Nephron progenitor cell (in vitro differentiated cells): ENCODE results near the gene ANKRD16.
A peak's percentile ranks its signal among the peaks of the same experiment; 100 is the strongest.
"Not testable (repeated sequence)": the region's sequence is repeated elsewhere in the genome, so short reads cannot be mapped to it uniquely, and the experiment has no call there.

Source experiments
- DNase-seq: peaks from one replicate; pipeline ENCODE4 v3.0.0; 2021
- H3K27ac Mint-ChIP-seq: 2 replicates; pipeline ENCODE4 v1.8.0; 2021; ENCODE audit warnings: mild to moderate bottlenecking, moderate library complexity, mixed read lengths
- H3K27me3 Mint-ChIP-seq: 2 replicates; pipeline ENCODE4 v1.8.0; 2021; ENCODE audit warnings: mild to moderate bottlenecking, low read depth, mixed read lengths; ENCODE audit not compliant: poor library complexity
- H3K36me3 Mint-ChIP-seq: 2 replicates; pipeline ENCODE4 v1.8.0; 2021; ENCODE audit warnings: low read depth, mixed read lengths
- H3K4me1 Mint-ChIP-seq: 2 replicates; pipeline ENCODE4 v1.8.0; 2021; ENCODE audit warnings: mixed read lengths
- H3K4me3 Mint-ChIP-seq: 2 replicates; pipeline ENCODE4 v1.8.0; 2021; ENCODE audit warnings: mild to moderate bottlenecking, moderate library complexity, mixed read lengths
- H3K9me3 Mint-ChIP-seq: 2 replicates; pipeline ENCODE4 v1.8.0; 2021; ENCODE audit warnings: mild to moderate bottlenecking, moderate library complexity, mixed read lengths
- CTCF ChIP-seq: fragments of 200-600 bp; sonication (generic); IDR thresholded peaks from 2 replicates; pipeline ENCODE4 v1.5.0; 2021; ENCODE audit warnings: antibody characterized with exemption

The ANKRD16 gene

DNA sequence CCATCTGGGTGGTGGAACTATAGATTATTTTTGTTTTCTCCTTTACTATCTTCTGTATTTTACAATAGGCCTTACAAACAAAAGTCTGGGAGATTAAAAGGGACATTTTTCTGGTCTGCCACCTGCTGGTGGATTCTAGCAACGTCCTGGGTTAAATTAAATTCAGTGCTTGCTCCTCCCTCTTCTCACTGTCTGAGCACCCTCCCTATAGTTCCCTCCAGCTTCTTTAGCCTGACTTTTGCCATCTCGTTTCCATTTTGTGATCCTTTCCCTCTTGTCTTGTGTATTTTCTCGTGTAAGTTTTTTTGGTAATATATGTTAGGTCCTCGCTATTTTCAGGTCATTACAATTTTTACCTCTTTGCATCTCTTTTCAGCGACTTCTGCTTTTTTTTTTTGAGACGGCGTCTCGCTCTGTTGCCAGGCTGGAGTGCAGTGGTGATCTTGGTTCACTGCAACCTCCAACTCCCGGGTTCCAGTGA is 16.1 kb downstream of the ANKRD16 start:
- TF ChIP-seq CTCF = peak; percentile 73
- Mint-ChIP-seq H3K9me3 (peaks cover 16% of the 10 kb centered on the region), H3K4me3 (no peak overlapping the region)

GRCh38 chr10:5871596-5871995 is 18.1 kb downstream of the ANKRD16 start:
- Mint-ChIP-seq H3K4me1 (peaks cover 6% of the 10 kb centered on the region), H3K27me3 (peaks cover 2% of the 10 kb centered on the region), H3K9me3 (peaks cover 31% of the 10 kb centered on the region), H3K27ac (peak overlapping the region; percentile 17), H3K36me3 (peaks cover 52% of the 10 kb centered on the region), H3K4me3 (no peak overlapping the region)
- DNase-seq = no peak
- TF ChIP-seq CTCF = no peak

More for the DNA sequence above, 16.1 kb downstream of the ANKRD16 start:
- Mint-ChIP-seq H3K27me3 (peaks cover 2% of the 10 kb centered on the region), H3K4me1 (peaks cover 6% of the 10 kb centered on the region), H3K27ac (no peak overlapping the region), H3K36me3 (peaks cover 49% of the 10 kb centered on the region)
- peak; percentile 69 for DNase-seq

DNA sequence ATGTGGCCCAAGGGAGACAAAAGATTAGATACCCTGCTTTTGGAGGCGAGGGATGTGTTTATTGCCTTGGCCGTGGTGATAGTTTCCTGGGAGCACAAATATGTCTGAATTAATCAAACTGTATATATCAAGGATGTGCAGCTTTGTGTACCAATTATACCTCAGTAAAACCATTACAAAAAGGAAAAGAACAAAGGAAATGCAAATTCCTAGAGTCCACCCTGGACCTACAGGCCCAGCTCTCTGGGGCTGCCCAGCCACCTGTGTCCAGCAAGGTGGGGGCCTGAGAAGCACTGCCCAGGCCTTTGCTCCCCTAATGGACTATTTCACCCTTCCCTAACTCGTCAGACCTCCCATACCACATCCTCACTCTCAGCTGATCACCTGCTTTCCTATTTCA is 20.5 kb downstream of the ANKRD16 start:
- DNase-seq = no peak
- Mint-ChIP-seq H3K36me3 (peaks cover 67% of the 10 kb centered on the region), H3K9me3 (peaks cover 35% of the 10 kb centered on the region), H3K27me3 (peaks cover 2% of the 10 kb centered on the region), H3K4me3 (no peak overlapping the region), H3K4me1 (peaks cover 6% of the 10 kb centered on the region), H3K27ac (no peak overlapping the region)
- no peak for TF ChIP-seq CTCF

- Mint-ChIP-seq H3K9me3 (peaks cover 38% of the 10 kb centered on the region), H3K36me3 (peaks cover 71% of the 10 kb centered on the region)
- not testable (repeated sequence) for H3K27ac Mint-ChIP-seq, DNase-seq, H3K27me3 Mint-ChIP-seq, H3K4me3 Mint-ChIP-seq, H3K4me1 Mint-ChIP-seq
These were observed 21.3 kb downstream of the ANKRD16 start for GRCh38 chr10:5868383-5868782.

DNA sequence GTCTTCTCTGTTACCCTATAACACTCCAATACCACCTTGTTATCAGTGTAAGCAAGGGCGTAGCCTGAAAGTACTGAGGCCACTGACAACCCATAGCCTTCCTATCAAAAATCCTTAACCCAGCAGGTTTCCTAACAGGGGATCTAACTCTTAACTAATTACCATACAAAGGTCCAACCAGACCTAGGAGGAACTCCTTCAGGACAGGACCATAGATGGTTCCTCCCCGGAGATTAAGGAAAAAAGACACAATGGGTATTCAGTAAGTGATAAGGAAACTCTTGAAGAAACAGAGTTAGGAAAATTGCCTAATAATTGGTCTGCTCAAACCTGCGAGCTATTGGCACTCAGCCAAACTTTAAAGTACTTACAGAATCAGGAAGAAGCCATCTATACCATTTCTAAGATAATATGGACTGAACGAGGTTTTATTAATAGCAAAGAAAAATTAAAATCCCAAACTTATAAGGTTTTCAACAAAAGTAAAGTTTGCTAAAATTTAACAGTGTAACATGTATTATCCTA is 22.5 kb downstream of the ANKRD16 start:
- Mint-ChIP-seq H3K9me3 (peaks cover 42% of the 10 kb centered on the region), H3K4me1 (peaks cover 14% of the 10 kb centered on the region), H3K36me3 (peaks cover 81% of the 10 kb centered on the region)
- not testable (repeated sequence) for H3K4me3 Mint-ChIP-seq, H3K27ac Mint-ChIP-seq, DNase-seq, H3K27me3 Mint-ChIP-seq

DNA sequence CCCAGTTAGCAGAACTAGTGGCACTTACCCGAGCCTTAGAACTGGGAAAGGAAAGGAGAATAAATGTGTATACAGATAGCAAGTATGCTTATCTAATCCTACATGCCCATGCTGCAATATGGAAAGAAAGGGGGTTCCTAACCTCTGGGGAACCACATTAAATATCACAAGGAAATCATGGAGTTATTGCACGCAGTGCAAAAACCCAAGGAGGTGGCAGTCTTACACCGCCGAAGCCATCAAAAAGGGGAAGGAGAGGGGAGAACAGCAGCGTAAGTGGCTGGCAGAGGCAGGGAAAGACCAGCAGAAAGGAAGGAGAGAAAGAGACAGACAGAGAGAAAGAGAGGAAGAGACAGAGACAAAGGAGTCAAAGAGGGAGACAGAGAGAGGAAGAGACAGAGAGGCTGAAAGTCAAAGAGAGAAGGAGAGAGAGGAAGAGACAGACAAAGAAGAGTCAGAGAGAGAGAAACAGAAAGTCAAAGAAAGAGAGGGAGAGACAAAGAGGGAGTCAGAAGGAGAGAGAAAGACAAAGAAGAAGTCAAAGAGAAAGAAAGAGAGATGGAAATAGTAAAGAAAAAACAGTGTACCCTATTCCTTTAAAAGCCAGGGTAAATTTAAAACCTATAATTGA is 23.1 kb downstream of the ANKRD16 start:
- Mint-ChIP-seq H3K36me3 (peaks cover 82% of the 10 kb centered on the region), H3K9me3 (peaks cover 42% of the 10 kb centered on the region)
- H3K4me3 Mint-ChIP-seq, DNase-seq, H3K27ac Mint-ChIP-seq, H3K27me3 Mint-ChIP-seq, H3K4me1 Mint-ChIP-seq: not testable (repeated sequence)

- Mint-ChIP-seq H3K9me3 (peaks cover 22% of the 10 kb centered on the region), H3K36me3 (peaks cover 66% of the 10 kb centered on the region)
- DNase-seq, H3K27me3 Mint-ChIP-seq, H3K4me3 Mint-ChIP-seq, H3K4me1 Mint-ChIP-seq, H3K27ac Mint-ChIP-seq: not testable (repeated sequence)
These were observed 26.6 kb downstream of the ANKRD16 start for GRCh38 chr10:5862981-5863685.
